Astrocyte (in vitro differentiated cells and primary cell): ENCODE measurements around the gene ADGRD1.

Source experiments
- EZH2 ChIP-seq: IDR thresholded peaks from 2 replicates; pipeline ENCODE4 v1.6.1; 2012; ENCODE audit warnings: mild to moderate bottlenecking, low read length, inconsistent platforms; ENCODE audit not compliant: insufficient read depth
- TF ChIP-seq, protein P1 (sequence below): IDR thresholded peaks from 2 replicates; pipeline ENCODE4 v1.5.1; 2011; ENCODE audit warnings: low read depth, mild to moderate bottlenecking, inconsistent platforms, low read length, moderate library complexity; ENCODE audit not compliant: insufficient read depth

DNA sequence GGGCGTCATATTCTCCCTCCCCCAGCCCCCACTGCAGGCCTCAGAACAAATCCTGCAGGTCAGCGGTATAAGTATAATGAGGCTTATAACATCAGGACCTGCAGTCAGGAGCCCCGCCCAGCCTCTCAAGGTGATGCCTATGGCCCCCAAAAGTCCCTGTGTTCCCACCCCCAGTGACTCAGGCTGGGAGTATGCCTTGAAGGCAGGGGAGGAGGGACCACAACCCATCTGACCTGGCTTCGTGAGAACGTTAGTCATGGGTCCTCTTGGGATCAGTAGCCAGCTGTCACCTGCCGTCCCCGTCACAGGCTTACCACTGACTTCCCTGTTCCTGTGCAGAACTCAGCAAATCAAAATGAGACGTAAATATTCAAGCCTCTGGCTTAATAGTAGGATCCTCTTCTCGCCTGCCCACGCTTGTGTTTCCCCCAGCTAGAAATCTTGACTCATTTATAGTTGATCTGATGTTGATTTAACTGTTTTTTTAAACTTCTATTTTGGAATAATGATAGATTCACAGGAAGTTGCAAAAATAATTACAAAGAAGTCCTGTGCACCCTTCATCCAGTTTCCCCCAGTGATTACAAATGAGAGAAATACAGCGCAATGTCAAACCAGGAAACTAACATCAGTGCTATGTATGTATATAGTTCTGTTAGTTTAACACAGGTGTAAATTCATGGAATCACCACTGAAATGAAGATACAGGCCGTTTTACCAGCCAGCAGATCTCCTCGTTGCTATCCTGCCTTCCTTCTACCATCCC is 107.5 kb downstream of the ADGRD1 start:
- TF ChIP-seq, protein P1, sequence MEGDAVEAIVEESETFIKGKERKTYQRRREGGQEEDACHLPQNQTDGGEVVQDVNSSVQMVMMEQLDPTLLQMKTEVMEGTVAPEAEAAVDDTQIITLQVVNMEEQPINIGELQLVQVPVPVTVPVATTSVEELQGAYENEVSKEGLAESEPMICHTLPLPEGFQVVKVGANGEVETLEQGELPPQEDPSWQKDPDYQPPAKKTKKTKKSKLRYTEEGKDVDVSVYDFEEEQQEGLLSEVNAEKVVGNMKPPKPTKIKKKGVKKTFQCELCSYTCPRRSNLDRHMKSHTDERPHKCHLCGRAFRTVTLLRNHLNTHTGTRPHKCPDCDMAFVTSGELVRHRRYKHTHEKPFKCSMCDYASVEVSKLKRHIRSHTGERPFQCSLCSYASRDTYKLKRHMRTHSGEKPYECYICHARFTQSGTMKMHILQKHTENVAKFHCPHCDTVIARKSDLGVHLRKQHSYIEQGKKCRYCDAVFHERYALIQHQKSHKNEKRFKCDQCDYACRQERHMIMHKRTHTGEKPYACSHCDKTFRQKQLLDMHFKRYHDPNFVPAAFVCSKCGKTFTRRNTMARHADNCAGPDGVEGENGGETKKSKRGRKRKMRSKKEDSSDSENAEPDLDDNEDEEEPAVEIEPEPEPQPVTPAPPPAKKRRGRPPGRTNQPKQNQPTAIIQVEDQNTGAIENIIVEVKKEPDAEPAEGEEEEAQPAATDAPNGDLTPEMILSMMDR, result no peak
- TF ChIP-seq EZH2, result no peak
